ENCODE data around the gene LAMTOR2. TPM values are rescaled to one million over a fixed set of nuclear protein-coding genes. Genes with fewer than 3 reads are reported as not detected.

The LAMTOR2 gene
- total RNA-seq, 4 donors from 2014 or later: 14.7 to 76.8 (median 41.1) TPM

GRCh38 chr1:156056326-156056849 is 1.8 kb downstream of the LAMTOR2 start:
- H3K4me3 ChIP-seq (replicated peaks in 1 of 3): no peak overlapping the region
- DNase-seq: no peak
- no peaks in the 10 kb centered on the region for H3K9me3 ChIP-seq
- peaks cover 8 to 9% of the 10 kb centered on the region in 2 donors for H3K4me1 ChIP-seq
- intact Hi-C loops (cut with DNase I): loop anchor here (10.0 kb wide), 1 partner anchor 122 kb away; the partner anchor contains the start of gene KHDC4
- H3K36me3 ChIP-seq: no peaks in the 10 kb centered on the region
- no peak overlapping the region for H3K27ac ChIP-seq
- no peaks in the 10 kb centered on the region for H3K27me3 ChIP-seq
- 92 to 97% methylated on average over 1 of the region's 1 CpG for WGBS, 2 donors
- TF ChIP-seq CTCF (IDR thresholded peaks at IDR 0.05) (no peak), POLR2A (IDR thresholded peaks at IDR 0.05) (no peak)

- Histone ChIP-seq H3K4me3 (replicated peaks in 1 of 3) (peak within 1 kb of the TSS in 2 of 3 donors; percentile 29 to 40), H3K9me3 (no peaks in the 10 kb centered on the region), H3K36me3 (no peaks in the 10 kb centered on the region), H3K27me3 (no peaks in the 10 kb centered on the region), H3K27ac (peak within 1 kb of the TSS; percentile 44 to 63 (median 53)), H3K4me1 (peaks cover 7 to 9% of the 10 kb centered on the region in 2 donors)
- intact Hi-C loops (cut with DNase I): no loop called here
- WGBS, 2 donors: 17 to 25% methylated on average over 11 of the region's 11 CpGs
- peak; percentile 89 to 90 for DNase-seq
- TF ChIP-seq POLR2A (IDR thresholded peaks at IDR 0.05) (peak in 1 of 2 donors; percentile 74), CTCF (IDR thresholded peaks at IDR 0.05) (no peak)
These were observed 6.5 kb downstream of the LAMTOR2 start, which contains the start of gene RAB25 for GRCh38 chr1:156060937-156061636. TSS of gene RAB25 (plus strand) at chr1:156061160. CDS start at chr1:156061401, 241 bp downstream.

- no peak for DNase-seq
- Histone ChIP-seq H3K36me3 (no peaks in the 10 kb centered on the region), H3K4me1 (peaks cover 7 to 9% of the 10 kb centered on the region in 2 donors), H3K27me3 (no peaks in the 10 kb centered on the region), H3K9me3 (no peaks in the 10 kb centered on the region), H3K27ac (peak overlapping the region in 1 of 3 donors; percentile 10), H3K4me3 (replicated peaks in 1 of 3) (no peak overlapping the region)
- 83 to 86% methylated on average over 3 of the region's 3 CpGs for WGBS, 2 donors
- intact Hi-C loops (cut with DNase I): no loop called here
- TF ChIP-seq CTCF (IDR thresholded peaks at IDR 0.05): no peak
- no peak for TF ChIP-seq POLR2A (IDR thresholded peaks at IDR 0.05)
These were observed 7.6 kb downstream of the LAMTOR2 start for GRCh38 chr1:156062189-156062588.

- H3K27me3 ChIP-seq: no peaks in the 10 kb centered on the region
- no peaks in the 10 kb centered on the region for H3K9me3 ChIP-seq
- TF ChIP-seq POLR2A (IDR thresholded peaks at IDR 0.05) (no peak), CTCF (IDR thresholded peaks at IDR 0.05) (no peak)
- no peak overlapping the region for H3K4me3 ChIP-seq (replicated peaks in 1 of 3)
- DNase-seq: no peak
- H3K27ac ChIP-seq: no peak overlapping the region
- intact Hi-C loops (cut with DNase I): no loop called here
- H3K36me3 ChIP-seq: no peaks in the 10 kb centered on the region
- peaks cover 7 to 9% of the 10 kb centered on the region in 2 donors for H3K4me1 ChIP-seq
- WGBS, 2 donors: 68 to 70% methylated on average over 2 of the region's 2 CpGs
These were observed 9.4 kb downstream of the LAMTOR2 start for GRCh38 chr1:156063997-156064285.

GRCh38 chr1:156064615-156065014 is 10.0 kb downstream of the LAMTOR2 start:
- H3K9me3 ChIP-seq: no peaks in the 10 kb centered on the region
- peaks cover 7 to 9% of the 10 kb centered on the region in 2 donors for H3K4me1 ChIP-seq
- TF ChIP-seq CTCF (IDR thresholded peaks at IDR 0.05): no peak
- no peak for TF ChIP-seq POLR2A (IDR thresholded peaks at IDR 0.05)
- H3K27me3 ChIP-seq: no peaks in the 10 kb centered on the region
- intact Hi-C loops (cut with DNase I): no loop called here
- WGBS, 2 donors: 92 to 100% methylated on average over 2 of the region's 2 CpGs
- H3K27ac ChIP-seq: no peak overlapping the region
- H3K36me3 ChIP-seq: peaks cover 0 to 2% of the 10 kb centered on the region in 2 donors
- no peak overlapping the region for H3K4me3 ChIP-seq (replicated peaks in 1 of 3)
- no peak for DNase-seq

Data from thyroid gland (tissue), 4 donors.